Measurements from ENCODE around the gene ITGA5. TPM values are rescaled to one million over a fixed set of nuclear protein-coding genes. Genes with fewer than 3 reads are reported as not detected.

ITGA5 gene
- total RNA-seq, 2 donors from 2014 or later: 28.5 to 49.1 TPM

- no peak for TF ChIP-seq POLR2A (IDR thresholded peaks at IDR 0.05)
- no peak for TF ChIP-seq CTCF (IDR thresholded peaks at IDR 0.05)
- Histone ChIP-seq H3K27ac (no peak overlapping the region), H3K9me3 (no peaks in the 10 kb centered on the region), H3K27me3 (no peaks in the 10 kb centered on the region), H3K36me3 (replicated peaks in 1 of 2; ENCODE audit: insufficient read depth in 1 of 2, low read depth in 2 of 2) (no peaks in the 10 kb centered on the region), H3K4me3 (no peak overlapping the region), H3K4me1 (peaks cover 23% of the 10 kb centered on the region)
- DNase-seq (no peak), ATAC-seq (no peak)
- WGBS, 2 donors: 49 to 54% methylated on average over 2 of the region's 2 CpGs
- intact Hi-C loops (cut with DNase I): no loop called here
These were observed 44.4 kb downstream of the ITGA5 start for GRCh38 chr12:54374562-54375258.

- Histone ChIP-seq H3K27me3 (no peaks in the 10 kb centered on the region), H3K27ac (no peak overlapping the region)
- WGBS, 2 donors: 72 to 85% methylated on average over 9 to 10 of the region's 10 CpGs
These were observed 45.2 kb downstream of the ITGA5 start for GRCh38 chr12:54373649-54374561.

GRCh38 chr12:54372113-54372806 is 46.8 kb downstream of the ITGA5 start:
- Histone ChIP-seq H3K27me3 (no peaks in the 10 kb centered on the region), H3K4me3 (no peak overlapping the region), H3K27ac (no peak overlapping the region), H3K36me3 (replicated peaks in 1 of 2; ENCODE audit: insufficient read depth in 1 of 2, low read depth in 2 of 2) (no peaks in the 10 kb centered on the region), H3K9me3 (no peaks in the 10 kb centered on the region), H3K4me1 (peaks cover 33% of the 10 kb centered on the region)
- intact Hi-C loops (cut with DNase I): no loop called here
- no peak for DNase-seq
- no peak for TF ChIP-seq POLR2A (IDR thresholded peaks at IDR 0.05)
- no peak for TF ChIP-seq CTCF (IDR thresholded peaks at IDR 0.05)
- WGBS, 2 donors: 60 to 79% methylated on average over 8 of the region's 8 CpGs
- ATAC-seq: no peak

More at GRCh38 chr12:54373649-54374561, 45.2 kb downstream of the ITGA5 start:
- Histone ChIP-seq H3K9me3 (no peaks in the 10 kb centered on the region), H3K4me3 (no peak overlapping the region), H3K4me1 (peaks cover 25% of the 10 kb centered on the region), H3K36me3 (replicated peaks in 1 of 2; ENCODE audit: insufficient read depth in 1 of 2, low read depth in 2 of 2) (no peaks in the 10 kb centered on the region)
- no peak for TF ChIP-seq CTCF (IDR thresholded peaks at IDR 0.05)
- TF ChIP-seq POLR2A (IDR thresholded peaks at IDR 0.05): no peak
- DNase-seq: no peak
- ATAC-seq: no peak
- intact Hi-C loops (cut with DNase I): no loop called here

- H3K27ac ChIP-seq: no peak overlapping the region
- no peaks in the 10 kb centered on the region for H3K27me3 ChIP-seq
- H3K9me3 ChIP-seq: no peaks in the 10 kb centered on the region
- WGBS, 2 donors: 55 to 76% methylated on average over 4 to 5 of the region's 5 CpGs
- no peak for ATAC-seq
- H3K36me3 ChIP-seq (replicated peaks in 1 of 2; ENCODE audit: insufficient read depth in 1 of 2, low read depth in 2 of 2): no peaks in the 10 kb centered on the region
- peak in 1 of 4 donors; percentile 40 for DNase-seq
- H3K4me3 ChIP-seq: no peak overlapping the region
- TF ChIP-seq CTCF (IDR thresholded peaks at IDR 0.05): no peak
- no peak for TF ChIP-seq POLR2A (IDR thresholded peaks at IDR 0.05)
- peaks cover 33% of the 10 kb centered on the region for H3K4me1 ChIP-seq
- intact Hi-C loops (cut with DNase I): no loop called here
These were observed 47.5 kb downstream of the ITGA5 start for GRCh38 chr12:54371328-54372112.

Measured in body of pancreas (tissue), 4 donors.